H9 (cell line): Measurements from ENCODE around the gene MYLK. TPM values are rescaled to one million over a fixed set of nuclear protein-coding genes. Genes with fewer than 3 reads are reported as not detected.
"Not testable (repeated sequence)": the region's sequence is repeated elsewhere in the genome, so short reads cannot be mapped to it uniquely, and the experiment has no call there.

Experiments used
- DNase-seq: peaks from one replicate; pipeline ENCODE4 v3.0.0-alpha.2; 2017
- H2AFZ ChIP-seq: one replicate; pipeline ENCODE4 v1.6.1; 2013; ENCODE audit warnings: mild to moderate bottlenecking, low read length, control low read depth, moderate library complexity
- H2AK5ac ChIP-seq: 2 replicates; pipeline ENCODE4 v1.6.1; 2013; ENCODE audit warnings: low read length, control low read depth, mixed read lengths; ENCODE audit not compliant: insufficient read length
- H2BK120ac ChIP-seq: one replicate; pipeline ENCODE4 v1.6.1; 2013; ENCODE audit warnings: low read depth, mild to moderate bottlenecking, low read length, control low read depth, inconsistent platforms; ENCODE audit not compliant: poor library complexity, severe bottlenecking
- H2BK12ac ChIP-seq: 2 replicates; pipeline ENCODE4 v1.6.1; 2013; ENCODE audit warnings: low read length, control low read depth, mixed read lengths, low read depth; ENCODE audit not compliant: insufficient read length
- H2BK15ac ChIP-seq: 2 replicates; pipeline ENCODE4 v1.6.1; 2013; ENCODE audit warnings: low read depth, low read length, control low read depth
- H2BK20ac ChIP-seq: one replicate; pipeline ENCODE4 v1.6.1; 2013; ENCODE audit warnings: low read depth, mild to moderate bottlenecking, low read length, control low read depth, inconsistent platforms; ENCODE audit not compliant: poor library complexity, severe bottlenecking
- H2BK5ac ChIP-seq: 2 replicates; pipeline ENCODE4 v1.6.1; 2013; ENCODE audit warnings: low read length, control low read depth, mixed read lengths; ENCODE audit not compliant: insufficient read length
- H3K14ac ChIP-seq: 2 replicates; pipeline ENCODE4 v1.6.1; 2013; ENCODE audit warnings: low read length, control low read depth; ENCODE audit not compliant: insufficient read depth
- H3K18ac ChIP-seq: 2 replicates; pipeline ENCODE4 v1.6.1; 2013; ENCODE audit warnings: low read depth, mild to moderate bottlenecking, mixed read lengths, low read length, control low read depth; ENCODE audit not compliant: insufficient read length
- H3K23ac ChIP-seq: 2 replicates; pipeline ENCODE4 v1.6.1; 2013; ENCODE audit warnings: low read length, control low read depth, mixed read lengths, low read depth; ENCODE audit not compliant: insufficient read length
- H3K23me2 ChIP-seq: 2 replicates; pipeline ENCODE4 v1.6.1; 2013; ENCODE audit warnings: low read depth, mild to moderate bottlenecking, mixed read lengths, low read length, control low read depth; ENCODE audit not compliant: insufficient read length, poor library complexity, severe bottlenecking
- H3K27ac ChIP-seq: 2 replicates; pipeline ENCODE4 v1.5.1; 2013; ENCODE audit warnings: low read length, control low read depth, mixed read lengths, low read depth; ENCODE audit not compliant: insufficient read length
- H3K27me3 ChIP-seq: 2 replicates; pipeline ENCODE4 v1.6.1; 2013; ENCODE audit warnings: low read length, control low read depth, inconsistent platforms; ENCODE audit not compliant: insufficient read depth
- H3K4ac ChIP-seq: 2 replicates; pipeline ENCODE4 v1.6.1; 2013; ENCODE audit warnings: low read depth, mild to moderate bottlenecking, control low read depth, inconsistent platforms, low read length, moderate library complexity
- H3K4me1 ChIP-seq: 2 replicates; pipeline ENCODE4 v1.6.1; 2013; ENCODE audit warnings: low read length, control low read depth, inconsistent platforms; ENCODE audit not compliant: insufficient read depth
- H3K4me2 ChIP-seq: 2 replicates; pipeline ENCODE4 v1.6.1; 2013; ENCODE audit warnings: low read length, control low read depth, mixed read lengths; ENCODE audit not compliant: insufficient read length, insufficient read depth
- H3K56ac ChIP-seq: 2 replicates; pipeline ENCODE4 v1.6.1; 2013; ENCODE audit warnings: low read depth, mild to moderate bottlenecking, mixed read lengths, low read length, control low read depth; ENCODE audit not compliant: insufficient read length
- H3K79me1 ChIP-seq: 2 replicates; pipeline ENCODE4 v1.6.1; 2013; ENCODE audit warnings: low read depth, mild to moderate bottlenecking, moderate library complexity, low read length, control low read depth, inconsistent platforms; ENCODE audit not compliant: insufficient read depth, poor library complexity, severe bottlenecking
- H3K79me2 ChIP-seq: 2 replicates; pipeline ENCODE4 v1.6.1; 2013; ENCODE audit warnings: low read length, control low read depth, inconsistent platforms; ENCODE audit not compliant: insufficient read depth
- H3K9ac ChIP-seq: 2 replicates; pipeline ENCODE4 v1.6.1; 2013; ENCODE audit warnings: low read length, control low read depth, mixed read lengths; ENCODE audit not compliant: insufficient read length; ENCODE audit errors: extremely low read depth
- H3K9me3 ChIP-seq: one replicate; pipeline ENCODE4 v1.6.1; 2013; ENCODE audit warnings: low read depth, low read length, inconsistent platforms; ENCODE audit not compliant: control insufficient read depth
- H3T11ph ChIP-seq: one replicate; pipeline ENCODE4 v1.6.1; 2013; ENCODE audit warnings: mild to moderate bottlenecking, low read length, control low read depth, inconsistent platforms
- H4K20me1 ChIP-seq: one replicate; pipeline ENCODE4 v1.6.1; 2013; ENCODE audit not compliant: control insufficient read depth, insufficient read length, insufficient read depth
- H4K5ac ChIP-seq: 2 replicates; pipeline ENCODE4 v1.6.1; 2013; ENCODE audit warnings: low read depth, mild to moderate bottlenecking, mixed read lengths, low read length, control low read depth; ENCODE audit not compliant: insufficient read length
- H4K8ac ChIP-seq: replicated peaks from 2 replicates; pipeline ENCODE4 v1.6.1; 2013; ENCODE audit warnings: low read length, control low read depth, mixed read lengths, low read depth; ENCODE audit not compliant: insufficient read length
- H4K91ac ChIP-seq: 2 replicates; pipeline ENCODE4 v1.6.1; 2013; ENCODE audit warnings: low read depth, mild to moderate bottlenecking, moderate library complexity, mixed read lengths, low read length, control low read depth; ENCODE audit not compliant: insufficient read length
- H3K27ac Mint-ChIP-seq, 3 experiments: 2 replicates in 2 of 3; 3 replicates in 1 of 3; pipeline ENCODE4 v1.8.0; 2020 to 2021; ENCODE audit warnings: mixed read lengths in 3 of 3, mild to moderate bottlenecking in 1 of 3, moderate library complexity in 1 of 3
- H3K27me3 Mint-ChIP-seq: 2 replicates; pipeline ENCODE4 v1.8.0; 2021; ENCODE audit warnings: low read depth, mild to moderate bottlenecking, moderate library complexity, mixed read lengths
- H3K36me3 Mint-ChIP-seq, 3 experiments: 2 replicates in 2 of 3; 3 replicates in 1 of 3; pipeline ENCODE4 v1.8.0; 2020 to 2021; ENCODE audit warnings: low read depth in 3 of 3, mixed read lengths in 3 of 3; ENCODE audit not compliant: insufficient read depth in 1 of 3
- H3K4me1 Mint-ChIP-seq, 2 experiments: 2 replicates each; pipeline ENCODE4 v1.8.0; 2020; ENCODE audit warnings: mixed read lengths in 2 of 2
- H3K4me3 Mint-ChIP-seq, 2 experiments: 2 replicates in 1 of 2; 3 replicates in 1 of 2; pipeline ENCODE4 v1.8.0; 2020 to 2021; ENCODE audit warnings: mild to moderate bottlenecking in 2 of 2, mixed read lengths in 2 of 2, moderate library complexity in 1 of 2
- H3K9me3 Mint-ChIP-seq, 2 experiments: 2 replicates in 1 of 2; 3 replicates in 1 of 2; pipeline ENCODE4 v1.8.0; 2020; ENCODE audit warnings: mild to moderate bottlenecking in 2 of 2, mixed read lengths in 2 of 2, moderate library complexity in 1 of 2
- whole genome bisulfite sequencing: extraction: QIAGEN DNeasy Blood & Tissue Kit; methylation state at CpG from one replicate; pipeline ENCODE4 v1.1.7; 2013; ENCODE audit warnings: missing lambda C conversion rate, low lambda C conversion rate, mixed read lengths; ENCODE audit not compliant: insufficient read length; ENCODE audit errors: extremely low coverage; 5-methylcytosine and 5-hydroxymethylcytosine counted together
- total RNA-seq: library from RNA; stranded (reverse); gene quantifications from 2 replicates; pipeline ENCODE4 v1.2.1, GENCODE V29; 2021
- TF ChIP-seq, protein P1 (sequence below): fragments of 200-600 bp; sonication (generic); conservative IDR thresholded peaks from 3 replicates; pipeline ENCODE4 v1.8.0; 2021; ENCODE audit warnings: antibody characterized with exemption, mild to moderate bottlenecking

Gene MYLK
- total RNA-seq, 1 experiment from 2014 or later, result 10.1 TPM

DNA sequence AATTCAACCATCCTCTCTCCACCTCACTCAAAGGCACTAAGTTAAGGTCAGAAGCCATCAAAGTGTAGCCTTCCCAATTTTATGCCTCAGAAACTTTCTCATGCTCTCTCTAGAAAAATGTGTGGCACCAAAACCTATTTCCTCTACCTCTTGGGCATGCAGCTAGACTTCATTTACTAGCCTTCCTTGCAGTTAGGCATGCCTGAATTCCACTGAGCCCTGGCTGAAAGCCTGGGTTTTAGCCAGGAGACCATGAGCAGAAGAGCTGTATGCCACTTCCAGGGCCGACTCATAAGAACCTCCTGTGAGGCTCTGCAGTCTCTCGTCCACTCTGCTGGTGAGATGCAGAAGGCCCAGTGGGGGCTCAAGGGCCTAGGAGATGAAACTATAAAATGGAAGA lies 145.0 kb downstream of the MYLK start:
- Histone ChIP-seq H3T11ph (no peak overlapping the region), H2AFZ (no peak overlapping the region), H2BK15ac (no peak overlapping the region), H2BK5ac (no peak overlapping the region), H3K79me2 (no peaks in the 10 kb centered on the region), H3K4me1 (no peaks in the 10 kb centered on the region), H2AK5ac (no peak overlapping the region), H4K5ac (no peak overlapping the region), H3K56ac (no peak overlapping the region), H3K23me2 (no peaks in the 10 kb centered on the region), H3K23ac (no peak overlapping the region), H3K79me1 (no peaks in the 10 kb centered on the region), H4K20me1 (no peaks in the 10 kb centered on the region), H3K9ac (no peak overlapping the region), H3K4me2 (no peak overlapping the region), H3K27ac (no peak overlapping the region), H4K91ac (no peak overlapping the region), H2BK20ac (no peak overlapping the region), H3K27me3 (no peaks in the 10 kb centered on the region), H2BK12ac (no peak overlapping the region), H3K9me3 (no peaks in the 10 kb centered on the region), H3K14ac (no peak overlapping the region), H3K4ac (no peak overlapping the region), H3K18ac (no peak overlapping the region), H4K8ac (no peak overlapping the region), H2BK120ac (no peak overlapping the region)
- no peaks in the 10 kb centered on the region; the same call in 1 of the 2 replicates for H3K27me3 Mint-ChIP-seq
- no peaks in the 10 kb centered on the region for H3K9me3 Mint-ChIP-seq
- no peak overlapping the region; a peak in 1 of 7 replicates for H3K27ac Mint-ChIP-seq
- H3K36me3 Mint-ChIP-seq, result peaks cover 7 to 14% (median 10%) of the 10 kb centered on the region in 3 experiments; a peak in 6 of 7 replicates
- no peaks in the 10 kb centered on the region for H3K4me1 Mint-ChIP-seq
- no peak for DNase-seq
- no peak overlapping the region for H3K4me3 Mint-ChIP-seq
- TF ChIP-seq, protein P1, sequence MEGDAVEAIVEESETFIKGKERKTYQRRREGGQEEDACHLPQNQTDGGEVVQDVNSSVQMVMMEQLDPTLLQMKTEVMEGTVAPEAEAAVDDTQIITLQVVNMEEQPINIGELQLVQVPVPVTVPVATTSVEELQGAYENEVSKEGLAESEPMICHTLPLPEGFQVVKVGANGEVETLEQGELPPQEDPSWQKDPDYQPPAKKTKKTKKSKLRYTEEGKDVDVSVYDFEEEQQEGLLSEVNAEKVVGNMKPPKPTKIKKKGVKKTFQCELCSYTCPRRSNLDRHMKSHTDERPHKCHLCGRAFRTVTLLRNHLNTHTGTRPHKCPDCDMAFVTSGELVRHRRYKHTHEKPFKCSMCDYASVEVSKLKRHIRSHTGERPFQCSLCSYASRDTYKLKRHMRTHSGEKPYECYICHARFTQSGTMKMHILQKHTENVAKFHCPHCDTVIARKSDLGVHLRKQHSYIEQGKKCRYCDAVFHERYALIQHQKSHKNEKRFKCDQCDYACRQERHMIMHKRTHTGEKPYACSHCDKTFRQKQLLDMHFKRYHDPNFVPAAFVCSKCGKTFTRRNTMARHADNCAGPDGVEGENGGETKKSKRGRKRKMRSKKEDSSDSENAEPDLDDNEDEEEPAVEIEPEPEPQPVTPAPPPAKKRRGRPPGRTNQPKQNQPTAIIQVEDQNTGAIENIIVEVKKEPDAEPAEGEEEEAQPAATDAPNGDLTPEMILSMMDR, result no peak
- no CpG with 5 or more reads among the region's 2 CpGs for WGBS

DNA sequence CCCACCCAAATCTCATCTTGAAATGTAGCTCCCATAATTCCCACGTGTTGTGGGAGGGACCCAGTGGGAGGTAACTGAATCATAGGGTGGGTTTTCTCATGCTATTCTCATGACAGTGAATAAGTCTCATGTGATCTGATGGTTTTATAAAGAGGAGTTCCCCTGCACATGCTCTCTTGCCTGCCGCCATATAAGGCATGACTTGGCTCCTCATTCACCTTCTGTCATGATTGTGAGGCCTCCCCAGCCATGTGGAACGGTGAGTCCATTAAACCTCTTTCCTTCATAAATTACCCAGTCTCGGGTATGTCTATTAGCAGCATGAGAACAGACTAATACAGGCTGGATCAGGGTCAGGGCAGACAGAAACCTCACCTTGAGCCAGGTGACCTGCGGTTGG lies 145.6 kb downstream of the MYLK start:
- H3K9ac ChIP-seq, H4K91ac ChIP-seq, DNase-seq, H2BK20ac ChIP-seq, H3K9me3 ChIP-seq, H2BK15ac ChIP-seq, H2BK5ac ChIP-seq, H4K8ac ChIP-seq, H3K4me2 ChIP-seq, H2BK120ac ChIP-seq, H3K27me3 ChIP-seq, H2BK12ac ChIP-seq, H3K27me3 Mint-ChIP-seq, H3K23ac ChIP-seq, H3K79me2 ChIP-seq, H3K4me1 Mint-ChIP-seq, H3K79me1 ChIP-seq, H3K56ac ChIP-seq, H3T11ph ChIP-seq, H3K4me3 Mint-ChIP-seq, H2AK5ac ChIP-seq, H3K27ac ChIP-seq, H3K9me3 Mint-ChIP-seq, H3K4me1 ChIP-seq, H4K20me1 ChIP-seq, H3K27ac Mint-ChIP-seq, H3K18ac ChIP-seq, H2AFZ ChIP-seq, H3K4ac ChIP-seq, H3K14ac ChIP-seq, H4K5ac ChIP-seq, H3K23me2 ChIP-seq: not testable (repeated sequence)
- WGBS, result no CpG with 5 or more reads among the region's 5 CpGs
- H3K36me3 Mint-ChIP-seq, result peaks cover 7 to 14% (median 12%) of the 10 kb centered on the region in 3 experiments; a peak in 6 of 7 replicates
